Astrocyte of the cerebellum (primary cell): Measurements from ENCODE around the gene COLGALT1.
"Not testable (repeated sequence)": the region's sequence is repeated elsewhere in the genome, so short reads cannot be mapped to it uniquely, and the experiment has no call there.

Experiments used
- DNase-seq: peaks from one replicate; pipeline ENCODE4 v3.0.0-alpha.2; 2011; ENCODE audit warnings: low read depth
- H3K4me3 ChIP-seq: 2 replicates; pipeline ENCODE4 v1.5.1; 2011; ENCODE audit warnings: mild to moderate bottlenecking, low read depth, low read length, moderate library complexity
- CTCF ChIP-seq: IDR thresholded peaks from 2 replicates; pipeline ENCODE4 v1.5.1; 2012; ENCODE audit warnings: low read length, low read depth, moderate library complexity, mild to moderate bottlenecking; ENCODE audit errors: missing control alignments
- in situ Hi-C: cut with HindIII; loops from 2 replicates; pipeline ENCODE4 v1.10.0; 2017; ENCODE audit warnings: low sequenced_read_pairs

COLGALT1 gene

GRCh38 chr19:17548145-17548544 is 7.3 kb upstream of the COLGALT1 start:
- no peak overlapping the region for H3K4me3 ChIP-seq
- no peak for DNase-seq
- in situ Hi-C loops: no loop called here
- no peak for TF ChIP-seq CTCF

DNA sequence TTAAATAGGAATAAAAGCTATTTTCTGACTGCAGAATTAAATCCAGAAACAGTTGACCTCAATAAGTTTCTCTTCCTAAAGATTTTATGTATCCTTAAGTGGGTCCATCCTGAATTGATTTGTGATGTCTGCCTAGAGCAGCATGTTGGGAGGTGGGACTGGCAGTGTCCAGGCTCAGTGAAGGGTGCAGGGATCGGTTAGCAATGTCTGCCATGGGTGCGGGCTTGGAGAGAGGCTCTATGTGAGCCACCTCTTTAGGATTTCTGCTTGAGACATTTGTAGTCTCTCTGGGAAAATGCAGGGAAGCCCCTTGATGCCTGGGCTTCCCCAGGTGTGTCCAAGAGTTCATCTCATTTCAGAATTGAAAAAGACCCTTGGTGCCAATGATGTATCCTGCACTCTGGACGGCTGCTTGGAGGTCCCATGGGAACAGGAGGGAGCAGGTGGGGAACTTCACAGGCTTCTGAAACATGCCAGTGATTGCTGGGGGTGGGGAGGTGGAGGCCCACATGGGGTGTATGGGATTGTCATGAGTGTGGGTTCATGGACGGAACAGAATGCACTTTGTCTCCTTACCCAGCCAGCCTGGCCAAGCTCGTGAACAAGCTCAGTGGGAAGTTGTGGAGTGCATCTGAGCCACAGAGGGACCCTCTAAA is 6.2 kb upstream of the COLGALT1 start:
- in situ Hi-C loops: no loop called here
- DNase-seq: no peak
- H3K4me3 ChIP-seq: no peak overlapping the region
- TF ChIP-seq CTCF: no peak

DNA sequence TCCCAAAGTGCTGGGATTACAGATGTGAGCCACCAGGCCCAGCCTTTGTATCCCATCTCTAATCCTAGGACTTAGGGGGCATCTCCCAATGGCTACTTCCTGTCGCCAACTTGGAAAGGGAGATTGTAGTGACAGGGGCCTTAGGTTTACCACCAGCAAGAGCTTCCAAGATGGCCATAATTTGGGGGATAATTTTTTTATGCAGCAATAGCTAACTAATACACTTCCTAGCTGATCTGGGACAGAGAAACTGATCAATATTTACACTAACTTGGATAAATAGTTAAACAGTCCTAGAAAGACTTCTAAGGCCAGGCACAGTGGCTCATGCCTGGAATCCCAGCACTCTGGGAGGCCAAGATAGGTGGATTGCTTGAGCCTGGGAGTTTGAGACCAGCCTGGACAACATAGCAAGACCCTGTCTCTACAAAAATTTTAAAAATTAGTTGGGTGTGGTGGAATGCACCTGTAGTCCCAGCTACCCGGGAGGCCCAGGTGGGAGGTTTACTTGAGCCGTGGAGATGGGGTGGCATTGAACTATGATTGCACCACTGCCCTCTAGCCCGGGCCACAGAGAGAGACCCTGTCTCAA is 5.3 kb upstream of the COLGALT1 start:
- no peak for DNase-seq
- no peak overlapping the region for H3K4me3 ChIP-seq
- in situ Hi-C loops: no loop called here
- no peak for TF ChIP-seq CTCF

GRCh38 chr19:17552735-17553134 is 2.7 kb upstream of the COLGALT1 start:
- in situ Hi-C loops, DNase-seq, H3K4me3 ChIP-seq: not testable (repeated sequence)

- H3K4me3 ChIP-seq: no peak overlapping the region
- in situ Hi-C loops: no loop called here
- TF ChIP-seq CTCF: no peak
- peak; percentile 93 for DNase-seq
Measured at GRCh38 chr19:17553256-17553655, 2.2 kb upstream of the COLGALT1 start.

- in situ Hi-C loops: no loop called here
- no peak for TF ChIP-seq CTCF
- peak overlapping the region; percentile 84 for H3K4me3 ChIP-seq
- DNase-seq: no peak
Measured at GRCh38 chr19:17554968-17555479, 425 bp upstream of the COLGALT1 start.

DNA sequence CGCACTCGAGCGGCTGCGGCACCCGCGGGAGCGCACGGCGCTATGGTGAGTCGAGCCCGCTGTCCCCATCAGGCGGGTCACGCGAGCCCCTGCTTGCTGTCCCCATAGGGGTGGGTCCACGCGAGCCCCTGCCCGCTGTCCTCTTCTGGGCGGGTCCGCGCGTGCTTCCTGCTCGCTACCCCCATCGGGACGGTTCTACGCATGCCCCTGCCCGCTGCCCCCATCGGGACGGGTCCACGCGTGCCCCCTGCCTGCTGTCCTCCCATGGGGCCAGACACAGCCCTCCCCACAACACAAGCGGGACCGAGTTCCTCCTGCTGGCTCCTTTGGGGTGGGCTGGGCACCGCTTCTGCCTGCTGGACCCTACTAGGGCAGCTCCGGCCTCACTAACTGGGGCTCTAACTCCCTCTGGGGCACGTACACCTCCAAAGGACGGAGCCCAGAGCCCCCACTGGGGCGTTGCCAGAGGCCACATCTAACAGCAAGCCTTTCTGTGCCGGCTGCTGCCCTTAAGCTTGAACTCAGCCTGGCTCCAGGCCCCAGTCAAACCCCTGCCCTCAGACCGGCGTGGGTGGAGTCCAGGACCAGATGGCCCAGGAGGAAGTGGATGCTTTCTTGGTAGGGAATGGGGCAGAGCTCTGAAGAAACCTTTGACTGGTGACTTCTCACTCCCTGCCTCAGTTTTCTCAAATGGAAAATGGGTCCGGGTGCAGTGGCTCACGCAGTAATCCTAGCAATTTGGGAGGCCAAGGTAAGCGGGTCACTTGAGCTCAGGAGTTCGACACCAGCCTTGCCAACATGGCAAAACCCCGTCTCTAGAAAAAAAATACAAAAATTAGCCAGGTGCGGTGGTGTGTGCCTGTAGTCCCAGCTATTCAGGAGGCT is 722 bp downstream of the COLGALT1 start:
- H3K4me3 ChIP-seq: peak overlapping the region; percentile 84
- no peak for DNase-seq
- no peak for TF ChIP-seq CTCF
- in situ Hi-C loops: no loop called here
